Islet of Langerhans (tissue), 1 donor: Measurements from ENCODE around the gene SUN1.
"Not testable (repeated sequence)": the region's sequence is repeated elsewhere in the genome, so short reads cannot be mapped to it uniquely, and the experiment has no call there.

ENCODE experiments used
- FAIRE-seq: peaks from one replicate; lab custom pipeline; 2011; peaks lifted over from hg19 to GRCh38; lab: Jason Lieb, UNC

Gene SUN1

DNA sequence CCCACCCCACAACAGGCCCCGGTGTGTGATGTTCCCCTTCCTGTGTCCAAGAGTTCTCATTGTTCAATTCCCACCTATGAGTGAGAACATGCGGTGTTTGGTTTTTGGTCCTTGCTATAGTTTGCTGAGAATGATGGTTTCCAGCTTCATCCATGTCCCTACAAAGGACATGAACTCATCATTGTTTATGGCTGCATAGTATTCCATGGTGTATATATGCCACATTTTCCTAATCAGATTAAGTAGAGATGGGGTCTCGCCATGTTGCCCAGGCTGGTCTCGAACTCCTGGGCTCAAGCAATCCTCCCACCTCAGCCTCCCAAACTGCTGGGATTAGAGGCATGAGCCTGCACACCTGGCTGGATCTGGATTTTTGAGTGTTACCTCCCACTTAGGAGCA is 28.5 kb upstream of the SUN1 start:
- not testable (repeated sequence) for FAIRE-seq

- no peak for FAIRE-seq
These were observed 27.0 kb upstream of the SUN1 start for GRCh38 chr7:805261-805660.

DNA sequence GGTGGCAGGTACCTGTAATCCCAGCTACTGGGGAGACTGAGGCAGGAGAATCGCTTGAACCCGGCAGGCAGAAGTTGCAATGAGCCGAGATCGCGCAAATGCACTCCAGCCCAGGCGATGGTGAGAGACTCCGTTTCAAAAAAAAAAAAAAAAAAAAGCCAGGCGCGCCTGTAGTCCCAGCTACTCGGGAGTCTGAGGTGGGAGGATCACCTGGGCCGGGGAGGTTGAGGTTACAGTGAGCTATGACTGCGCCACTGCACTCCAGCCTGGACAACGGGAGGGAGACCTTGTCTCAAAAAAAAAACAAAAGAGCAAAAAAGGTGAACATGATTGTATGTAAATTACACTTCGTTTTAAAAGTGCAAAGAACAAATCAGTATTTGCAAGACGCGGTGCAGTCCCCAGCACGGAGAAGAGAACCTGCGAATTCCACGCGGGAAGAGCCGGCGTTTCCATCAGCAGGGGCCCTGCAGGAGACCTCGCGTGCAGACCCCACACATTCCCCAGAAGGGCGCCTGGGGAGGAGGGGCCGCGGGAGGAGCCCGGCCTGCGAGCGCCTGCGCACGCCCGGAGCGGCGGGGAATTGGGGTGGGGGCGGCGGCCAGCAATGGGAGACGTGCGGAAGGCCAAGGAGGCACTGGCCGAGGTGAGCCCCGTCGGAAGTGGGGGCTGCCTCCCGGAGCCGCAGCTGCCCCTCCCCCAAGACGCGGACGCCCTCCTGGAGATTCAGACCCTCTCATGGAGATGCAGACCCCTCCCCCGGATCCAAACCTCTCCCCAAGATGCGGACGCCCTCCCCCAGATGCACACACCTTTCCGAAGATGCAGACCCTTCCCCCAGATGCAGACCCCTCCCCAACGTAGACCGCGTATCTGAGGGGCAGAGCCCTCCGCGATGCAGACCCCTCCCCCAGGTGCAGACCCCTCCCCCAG is 16.7 kb upstream of the SUN1 start:
- FAIRE-seq: no peak

DNA sequence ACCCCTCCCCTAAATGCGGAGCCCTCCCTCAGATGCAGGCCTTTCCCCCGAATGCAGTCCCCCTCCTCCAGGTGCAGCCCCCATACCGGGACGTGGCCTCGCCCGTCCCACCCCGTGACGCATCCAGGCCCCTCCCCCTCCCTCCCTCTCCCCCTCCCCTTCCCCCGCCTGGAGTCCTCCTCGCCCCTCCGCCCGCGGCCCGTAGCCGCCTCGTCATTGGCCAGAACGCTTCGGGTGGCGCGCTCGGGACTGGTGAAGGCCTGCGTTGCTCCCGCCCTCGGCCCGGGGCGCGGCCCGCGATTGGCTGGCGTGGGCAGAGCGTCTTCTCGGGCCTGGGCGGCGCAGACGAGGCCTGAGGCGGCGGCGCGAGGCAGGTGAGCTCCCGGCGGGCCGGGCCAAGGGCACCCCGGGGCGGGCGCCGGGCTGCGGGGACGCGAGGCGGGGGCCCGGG is 16.0 kb upstream of the SUN1 start:
- FAIRE-seq: no peak

DNA sequence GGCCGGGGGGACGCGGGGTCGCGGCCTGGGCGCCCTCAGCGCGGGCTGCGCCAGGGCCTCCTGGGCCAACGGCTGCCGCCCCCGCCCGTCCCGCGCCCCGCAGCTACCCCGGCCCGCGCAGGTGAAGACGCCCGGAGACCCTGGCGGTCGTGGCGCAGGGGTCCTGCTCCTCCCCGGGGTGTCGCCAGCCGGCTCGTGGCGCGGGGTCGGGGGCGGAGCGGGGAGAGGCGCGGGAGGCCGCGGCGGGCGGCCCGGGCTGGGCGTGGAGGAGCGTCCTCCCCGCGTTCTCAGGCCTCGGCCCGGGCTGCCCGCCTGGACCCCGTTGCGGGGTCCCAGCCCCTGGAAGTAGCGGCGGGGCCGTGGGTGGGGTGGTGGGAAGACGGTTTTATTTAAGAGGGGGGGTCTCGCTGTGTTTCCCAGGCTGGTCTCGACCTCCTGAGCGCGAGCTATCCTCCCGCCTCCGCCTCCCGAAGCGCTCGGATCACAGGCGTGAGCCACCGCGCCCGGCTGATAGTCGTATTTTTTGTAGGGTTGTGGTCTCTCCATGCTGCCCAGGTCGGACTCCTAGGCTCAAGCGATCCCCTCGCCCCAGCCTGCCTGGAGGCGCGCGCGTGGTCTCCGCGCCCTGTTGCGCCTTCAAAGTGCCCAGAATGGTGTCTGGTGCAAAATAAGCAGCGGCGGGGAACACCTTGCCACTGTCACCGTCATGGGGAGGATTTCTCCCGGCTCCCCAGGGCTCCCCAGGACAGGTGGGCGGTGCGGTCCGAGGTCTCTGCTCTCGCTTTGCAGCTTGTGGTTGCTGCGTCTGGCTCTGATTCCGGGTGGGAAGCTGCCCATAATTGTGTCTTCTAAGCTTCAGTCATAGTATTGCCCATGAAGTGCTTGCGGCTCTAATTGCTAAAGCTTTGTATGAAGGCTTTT is 15.3 kb upstream of the SUN1 start:
- FAIRE-seq: no peak

- FAIRE-seq: no peak
These were observed 14.1 kb upstream of the SUN1 start for GRCh38 chr7:818031-818699.

- no peak for FAIRE-seq
These were observed 11.9 kb upstream of the SUN1 start for GRCh38 chr7:820341-820740.

DNA sequence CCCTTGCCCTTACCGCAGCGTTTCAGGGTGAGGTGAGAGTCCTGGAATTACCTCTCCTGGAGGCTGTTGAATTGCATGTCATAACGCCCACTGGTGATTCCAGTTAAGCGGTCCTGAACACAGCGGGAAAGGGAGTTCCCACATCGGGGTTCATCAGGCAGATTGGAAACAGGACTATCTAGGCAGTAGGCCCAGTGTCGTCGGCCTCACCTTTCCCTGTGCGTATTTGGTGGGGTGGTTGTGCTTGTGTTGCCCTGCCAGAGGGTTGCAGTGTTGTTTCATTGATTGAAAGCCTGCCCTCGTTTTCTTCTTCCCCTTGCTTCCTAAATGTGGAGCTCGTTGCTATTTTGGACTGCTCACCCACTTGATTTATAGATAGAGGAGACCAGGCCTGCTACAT is 10.6 kb upstream of the SUN1 start:
- no peak for FAIRE-seq

GRCh38 chr7:822692-823276 is 9.5 kb upstream of the SUN1 start:
- FAIRE-seq: no peak

- no peak for FAIRE-seq
These were observed 8.6 kb upstream of the SUN1 start for GRCh38 chr7:823649-824048.

- no peak for FAIRE-seq
These were observed 8.2 kb upstream of the SUN1 start for GRCh38 chr7:824081-824480.

GRCh38 chr7:824664-825063 is 7.6 kb upstream of the SUN1 start:
- no peak for FAIRE-seq

GRCh38 chr7:825386-825785 is 6.9 kb upstream of the SUN1 start:
- FAIRE-seq: peak; percentile 13

DNA sequence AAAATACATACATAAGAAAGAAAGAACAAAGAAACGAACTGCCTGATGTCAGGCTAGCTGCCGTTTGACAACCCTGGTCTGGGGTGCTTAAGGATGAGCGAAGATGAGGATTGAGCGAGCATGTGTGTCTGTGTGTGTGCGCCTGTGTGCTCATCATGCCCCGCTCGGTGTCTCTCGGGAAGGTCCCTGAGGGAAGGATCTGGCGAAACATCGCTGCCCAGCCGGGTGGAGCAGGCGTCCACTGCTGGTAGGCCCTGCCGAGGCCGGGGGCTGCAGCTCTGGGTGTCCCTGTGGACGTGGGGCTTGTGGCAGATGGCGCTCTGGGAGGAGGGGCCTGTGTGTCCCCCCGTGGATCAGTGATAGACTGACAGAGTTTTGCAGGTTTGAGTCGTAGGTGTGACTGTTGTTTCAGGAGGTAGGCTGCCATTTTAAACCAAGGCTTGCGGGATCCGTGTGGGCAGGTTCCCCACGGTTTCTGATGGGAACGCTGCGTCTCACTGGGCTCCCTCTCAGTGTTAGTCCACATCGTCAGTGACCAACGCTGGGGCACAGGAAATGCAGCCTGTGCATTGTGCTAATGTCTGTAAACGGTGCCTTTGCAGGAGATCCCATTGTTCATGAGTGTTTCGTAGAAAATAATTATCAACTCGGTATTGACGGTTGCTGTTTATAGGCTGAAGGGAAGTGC is 5.9 kb upstream of the SUN1 start:
- no peak for FAIRE-seq

DNA sequence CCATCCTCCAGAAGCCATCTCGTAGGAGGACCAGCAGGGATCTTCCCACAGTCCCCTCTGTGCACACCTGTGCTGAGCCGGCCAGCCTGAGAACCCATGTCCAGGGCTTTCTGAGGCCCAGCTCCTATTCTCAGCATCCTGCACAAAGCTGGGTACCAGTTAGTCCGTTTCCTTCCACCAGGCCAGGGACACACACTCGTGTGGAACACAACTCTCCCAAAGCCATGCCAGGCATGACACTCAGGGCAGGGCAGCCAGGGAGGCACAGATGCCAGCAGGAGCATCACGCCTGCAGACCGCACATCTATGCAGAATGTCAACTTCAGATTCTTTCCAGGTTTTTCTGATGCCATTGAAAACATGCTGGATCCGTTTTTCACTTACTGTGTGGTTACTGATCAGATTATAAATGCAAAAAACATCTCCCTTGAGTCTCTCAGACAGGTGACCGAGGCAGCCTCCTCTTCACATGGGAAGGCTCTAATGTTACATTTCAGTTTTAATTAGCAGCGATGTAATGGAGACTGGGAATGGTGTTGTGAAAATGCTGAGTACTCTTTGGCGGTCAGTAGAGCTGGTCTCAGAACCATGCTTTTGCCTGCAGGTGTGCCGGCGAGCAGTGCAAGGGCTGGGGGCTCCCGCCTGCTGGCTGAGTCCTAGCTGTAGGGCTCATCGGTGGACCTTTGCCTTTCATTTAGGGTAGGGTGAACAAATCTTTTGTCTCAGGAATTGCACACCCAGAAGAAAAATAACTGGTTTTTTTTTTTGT is 3.3 kb upstream of the SUN1 start:
- no peak for FAIRE-seq

DNA sequence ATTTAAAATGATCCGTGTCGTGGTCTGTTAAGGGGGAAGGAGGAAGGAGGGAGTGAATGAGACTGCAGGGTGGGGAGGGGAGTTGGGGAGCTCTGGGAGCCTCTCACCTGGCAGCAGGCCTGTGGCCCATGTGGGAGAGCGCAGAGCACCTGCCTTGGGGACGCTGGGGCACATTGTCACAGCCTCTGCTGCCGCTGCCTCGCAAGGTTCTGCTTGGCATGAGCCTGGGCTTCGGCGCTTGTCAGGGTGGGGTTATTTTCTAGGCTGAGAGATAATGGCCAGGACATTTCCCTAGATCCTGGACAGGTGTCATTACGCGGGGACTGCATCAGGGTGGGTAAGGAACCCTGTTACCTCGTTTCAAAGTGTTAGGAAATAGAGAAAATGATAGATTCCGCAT is 2.2 kb upstream of the SUN1 start:
- no peak for FAIRE-seq

DNA sequence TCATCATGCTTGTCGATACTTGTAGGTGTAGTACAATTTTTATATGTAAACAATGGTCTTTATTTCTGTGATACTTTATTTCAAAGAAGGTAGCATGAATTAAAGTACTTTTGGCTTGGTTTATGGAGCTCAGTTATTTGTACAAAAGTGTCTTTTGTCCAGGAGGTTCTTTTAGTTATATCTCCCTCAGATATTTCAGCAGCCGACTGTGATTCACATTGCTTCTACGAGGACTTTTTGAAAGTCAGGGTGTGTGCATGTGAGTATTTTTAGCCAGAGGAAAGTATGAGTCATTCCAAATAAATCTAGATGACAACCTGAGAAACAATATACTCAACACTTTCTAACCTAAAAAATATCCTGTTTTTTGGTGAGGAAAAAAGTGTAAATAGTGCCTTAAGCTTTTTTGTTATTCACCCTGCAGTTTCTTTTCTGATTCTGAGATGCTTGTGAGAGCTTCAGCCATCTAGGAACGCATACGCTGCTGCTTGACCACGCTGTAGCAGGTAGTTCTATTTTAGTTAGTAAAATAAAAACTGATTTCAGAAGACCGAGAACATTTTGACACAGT is 595 bp upstream of the SUN1 start:
- peak; percentile 90 for FAIRE-seq

DNA sequence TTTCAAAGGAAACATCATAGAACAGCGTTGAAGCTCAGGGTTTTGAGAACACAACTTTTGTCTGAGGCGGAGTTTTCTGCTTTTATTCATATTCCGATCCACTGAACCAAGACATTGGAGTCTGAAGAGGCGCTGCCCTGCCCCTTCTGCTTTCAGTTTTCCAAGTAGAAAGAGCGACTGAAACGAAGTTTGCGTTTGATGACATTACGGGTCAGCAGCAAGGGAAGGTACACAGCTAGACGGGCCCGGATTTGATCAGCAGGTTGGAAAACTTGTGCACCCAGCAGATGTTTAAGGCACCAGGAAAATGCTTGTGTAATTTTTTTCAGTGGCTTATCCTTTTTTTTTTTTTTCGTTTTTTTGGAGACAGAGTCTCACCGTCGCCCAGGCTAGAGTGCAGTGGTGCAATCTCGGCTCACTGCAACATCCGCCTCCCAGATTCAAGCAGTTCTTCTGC is 720 bp downstream of the SUN1 start:
- FAIRE-seq: no peak

GRCh38 chr7:833601-834258 is 1.5 kb downstream of the SUN1 start:
- no peak for FAIRE-seq

- no peak for FAIRE-seq
These were observed 2.0 kb downstream of the SUN1 start for GRCh38 chr7:834277-834676.
